GM12891 (cell line): ENCODE results near the gene H1-8.

ENCODE experiments used
- DNase-seq: peaks from one replicate; pipeline ENCODE4 v3.0.0; 2011; ENCODE audit warnings: low spot score; ENCODE audit not compliant: insufficient read length
- FAIRE-seq: peaks from 2 replicates; lab custom pipeline; 2011; peaks lifted over from hg19 to GRCh38; lab: Jason Lieb, UNC
- PAX5 ChIP-seq: IDR thresholded peaks from 2 replicates; pipeline ENCODE4 v1.6.1; 2011; ENCODE audit warnings: low read length, moderate library complexity, mild to moderate bottlenecking; ENCODE audit not compliant: insufficient read depth, severe bottlenecking
- POLR2A ChIP-seq: IDR thresholded peaks from 2 replicates; pipeline ENCODE4 v1.6.1; 2011; ENCODE audit warnings: low read depth, low read length, control low read depth
- POLR2AphosphoS5 ChIP-seq: IDR thresholded peaks from 2 replicates; pipeline ENCODE4 v1.6.1; 2011; ENCODE audit warnings: low read depth, low read length, control low read depth
- POU2F2 ChIP-seq: IDR thresholded peaks from 2 replicates; pipeline ENCODE4 v1.6.1; 2011; ENCODE audit warnings: low read depth, mild to moderate bottlenecking, control low read depth, low read length, moderate library complexity
- SPI1 ChIP-seq: IDR thresholded peaks from 2 replicates; pipeline ENCODE4 v1.6.1; 2011; ENCODE audit warnings: low read depth, low read length, control low read depth
- TAF1 ChIP-seq: IDR thresholded peaks from 2 replicates; pipeline ENCODE4 v1.6.1; 2011; ENCODE audit warnings: low read depth, low read length, control low read depth

H1-8 gene

GRCh38 chr3:129517516-129517915 lies 25.5 kb upstream of the H1-8 start:
- DNase-seq (no peak), FAIRE-seq (no peak)
- TF ChIP-seq POLR2A (no peak), POLR2AphosphoS5 (no peak), PAX5 (no peak), TAF1 (no peak), POU2F2 (no peak), SPI1 (no peak)

- FAIRE-seq, result no peak
- no peak for DNase-seq
- no peak for TF ChIP-seq POLR2A
- TF ChIP-seq POU2F2, result no peak
- TF ChIP-seq SPI1, result no peak
- TF ChIP-seq PAX5, result no peak
- no peak for TF ChIP-seq POLR2AphosphoS5
- no peak for TF ChIP-seq TAF1
Observed at GRCh38 chr3:129518038-129518561, 24.9 kb upstream of the H1-8 start.

GRCh38 chr3:129518581-129518980 lies 24.4 kb upstream of the H1-8 start:
- no peak for FAIRE-seq
- TF ChIP-seq POLR2A, result no peak
- no peak for TF ChIP-seq POLR2AphosphoS5
- TF ChIP-seq POU2F2, result no peak
- TF ChIP-seq SPI1, result no peak
- no peak for TF ChIP-seq PAX5
- TF ChIP-seq TAF1, result no peak

GRCh38 chr3:129519449-129519848 lies 23.5 kb upstream of the H1-8 start:
- no peak for FAIRE-seq
- TF ChIP-seq TAF1, result no peak
- no peak for TF ChIP-seq POU2F2
- no peak for DNase-seq

More at GRCh38 chr3:129518581-129518980, 24.4 kb upstream of the H1-8 start:
- no peak for DNase-seq

- no peak for DNase-seq
- no peak for FAIRE-seq
- TF ChIP-seq PAX5, result no peak
- TF ChIP-seq SPI1, result no peak
- no peak for TF ChIP-seq POLR2AphosphoS5
- TF ChIP-seq POLR2A, result no peak
- TF ChIP-seq POU2F2, result no peak
- no peak for TF ChIP-seq TAF1
Observed at GRCh38 chr3:129519896-129520715, 22.9 kb upstream of the H1-8 start.

- no peak for DNase-seq
- no peak for FAIRE-seq
- TF ChIP-seq POLR2AphosphoS5, result no peak
- TF ChIP-seq POU2F2, result no peak
- TF ChIP-seq TAF1, result no peak
- no peak for TF ChIP-seq PAX5
- TF ChIP-seq SPI1, result no peak
Observed at GRCh38 chr3:129520960-129521359, 22.0 kb upstream of the H1-8 start.

GRCh38 chr3:129521611-129522010 lies 21.4 kb upstream of the H1-8 start:
- DNase-seq, result no peak

GRCh38 chr3:129522953-129523352 lies 20.0 kb upstream of the H1-8 start:
- DNase-seq (no peak), FAIRE-seq (no peak)
- TF ChIP-seq TAF1, result no peak
- no peak for TF ChIP-seq POU2F2
- TF ChIP-seq POLR2A, result no peak
- no peak for TF ChIP-seq SPI1
- no peak for TF ChIP-seq PAX5
- TF ChIP-seq POLR2AphosphoS5, result no peak

More at GRCh38 chr3:129521611-129522010, 21.4 kb upstream of the H1-8 start:
- TF ChIP-seq PAX5 (no peak), POLR2AphosphoS5 (no peak)
- FAIRE-seq, result no peak

- TF ChIP-seq POU2F2 (no peak), SPI1 (no peak)
- no peak for DNase-seq
- no peak for FAIRE-seq
Observed at GRCh38 chr3:129524081-129524480, 18.9 kb upstream of the H1-8 start.

GRCh38 chr3:129525341-129525968 lies 17.5 kb upstream of the H1-8 start:
- FAIRE-seq, result no peak
- no peak for DNase-seq
- TF ChIP-seq POLR2AphosphoS5, result no peak
- no peak for TF ChIP-seq POU2F2
- TF ChIP-seq SPI1, result no peak
- TF ChIP-seq TAF1, result no peak
- no peak for TF ChIP-seq POLR2A
- no peak for TF ChIP-seq PAX5
